Nephron (organoid): Measurements from ENCODE around the gene C16orf74.

Experiments
- H3K27ac Mint-ChIP-seq, 3 experiments: 2 replicates each; pipeline ENCODE4 v1.8.0; 2020; ENCODE audit warnings: mixed read lengths in 3 of 3, mild to moderate bottlenecking in 2 of 3, moderate library complexity in 1 of 3
- H3K27me3 Mint-ChIP-seq: 2 replicates; pipeline ENCODE4 v1.8.0; 2021; ENCODE audit warnings: low read depth, mild to moderate bottlenecking, moderate library complexity, mixed read lengths
- H3K36me3 Mint-ChIP-seq: 2 replicates; pipeline ENCODE4 v1.8.0; 2020; ENCODE audit warnings: low read depth, mixed read lengths
- H3K4me1 Mint-ChIP-seq: 2 replicates; pipeline ENCODE4 v1.8.0; 2020; ENCODE audit warnings: mixed read lengths
- H3K4me3 Mint-ChIP-seq, 3 experiments: 2 replicates each; pipeline ENCODE4 v1.8.0; 2020; ENCODE audit warnings: mild to moderate bottlenecking in 3 of 3, mixed read lengths in 3 of 3, moderate library complexity in 2 of 3
- H3K9me3 Mint-ChIP-seq: 2 replicates; pipeline ENCODE4 v1.8.0; 2020; ENCODE audit warnings: mixed read lengths
- CTCF ChIP-seq, 3 experiments: fragments of 200-600 bp; sonication (generic); IDR thresholded peaks; one replicate each; pipeline ENCODE4 v1.5.0; 2021; ENCODE audit warnings: antibody characterized with exemption in 3 of 3; ENCODE audit not compliant: unreplicated experiment in 3 of 3

The C16orf74 gene

GRCh38 chr16:85667841-85668413, 83.0 kb downstream of the C16orf74 start:
- no peak overlapping the region for H3K27ac Mint-ChIP-seq
- H3K27me3 Mint-ChIP-seq = no peaks in the 10 kb centered on the region
- TF ChIP-seq CTCF (IDR thresholded peaks at IDR 0.05; ENCODE audit: unreplicated experiment in 3 of 3) = no peak
- no peaks in the 10 kb centered on the region for H3K9me3 Mint-ChIP-seq
- H3K36me3 Mint-ChIP-seq = peaks cover 85% of the 10 kb centered on the region
- peaks cover 5% of the 10 kb centered on the region for H3K4me1 Mint-ChIP-seq
- H3K4me3 Mint-ChIP-seq = no peak overlapping the region

GRCh38 chr16:85667261-85667660, 83.6 kb downstream of the C16orf74 start:
- H3K4me1 Mint-ChIP-seq = peaks cover 8% of the 10 kb centered on the region
- no peak overlapping the region for H3K4me3 Mint-ChIP-seq
- no peaks in the 10 kb centered on the region for H3K9me3 Mint-ChIP-seq
- H3K27me3 Mint-ChIP-seq = no peaks in the 10 kb centered on the region
- peaks cover 85% of the 10 kb centered on the region for H3K36me3 Mint-ChIP-seq
- no peak for TF ChIP-seq CTCF (IDR thresholded peaks at IDR 0.05; ENCODE audit: unreplicated experiment in 3 of 3)
- H3K27ac Mint-ChIP-seq = no peak overlapping the region

DNA sequence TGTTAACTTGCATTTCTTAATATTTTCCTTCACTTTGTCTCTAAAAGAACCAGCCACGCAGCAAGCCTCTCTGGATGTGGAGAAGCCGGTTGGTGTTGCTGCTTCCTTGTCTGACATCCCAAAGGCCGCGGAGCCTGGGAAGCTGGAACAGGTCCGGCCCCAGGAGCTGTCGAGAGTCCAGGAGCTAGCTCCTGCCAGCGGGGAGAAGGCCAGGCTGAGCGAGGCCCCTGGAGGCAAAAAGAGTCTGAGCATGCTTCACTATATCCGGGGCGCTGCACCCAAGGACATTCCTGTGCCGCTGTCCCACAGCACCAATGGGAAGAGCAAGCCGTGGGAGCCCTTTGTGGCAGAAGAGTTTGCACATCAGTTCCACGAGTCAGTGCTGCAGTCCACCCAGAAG, 85.0 kb downstream of the C16orf74 start:
- Mint-ChIP-seq H3K27me3 (no peaks in the 10 kb centered on the region), H3K27ac (no peak overlapping the region), H3K4me3 (no peak overlapping the region), H3K9me3 (no peaks in the 10 kb centered on the region), H3K4me1 (peaks cover 9% of the 10 kb centered on the region), H3K36me3 (peaks cover 81% of the 10 kb centered on the region)
- no peak for TF ChIP-seq CTCF (IDR thresholded peaks at IDR 0.05; ENCODE audit: unreplicated experiment in 3 of 3)

DNA sequence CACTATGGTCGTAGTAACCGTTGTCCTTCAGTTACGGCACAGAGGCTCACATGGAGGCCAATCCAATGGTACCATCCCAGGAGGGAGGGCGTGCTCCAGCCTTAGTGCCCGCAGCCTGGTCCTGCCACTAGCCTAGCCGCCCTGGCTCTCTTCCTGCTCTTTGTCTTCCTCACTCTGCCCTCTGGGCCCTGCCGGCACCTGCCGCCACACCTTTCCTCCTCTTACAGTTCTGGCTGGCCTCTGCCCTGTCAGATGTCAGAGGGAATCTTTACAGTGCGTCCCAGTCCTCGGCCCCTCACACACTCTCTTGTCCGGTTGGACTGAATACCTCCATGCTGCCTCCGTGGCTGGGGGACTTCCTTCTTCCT, 85.5 kb downstream of the C16orf74 start:
- TF ChIP-seq CTCF (IDR thresholded peaks at IDR 0.05; ENCODE audit: unreplicated experiment in 3 of 3) = no peak
- Mint-ChIP-seq H3K4me1 (peaks cover 9% of the 10 kb centered on the region), H3K9me3 (no peaks in the 10 kb centered on the region), H3K36me3 (peaks cover 75% of the 10 kb centered on the region), H3K4me3 (no peak overlapping the region), H3K27ac (no peak overlapping the region), H3K27me3 (no peaks in the 10 kb centered on the region)

DNA sequence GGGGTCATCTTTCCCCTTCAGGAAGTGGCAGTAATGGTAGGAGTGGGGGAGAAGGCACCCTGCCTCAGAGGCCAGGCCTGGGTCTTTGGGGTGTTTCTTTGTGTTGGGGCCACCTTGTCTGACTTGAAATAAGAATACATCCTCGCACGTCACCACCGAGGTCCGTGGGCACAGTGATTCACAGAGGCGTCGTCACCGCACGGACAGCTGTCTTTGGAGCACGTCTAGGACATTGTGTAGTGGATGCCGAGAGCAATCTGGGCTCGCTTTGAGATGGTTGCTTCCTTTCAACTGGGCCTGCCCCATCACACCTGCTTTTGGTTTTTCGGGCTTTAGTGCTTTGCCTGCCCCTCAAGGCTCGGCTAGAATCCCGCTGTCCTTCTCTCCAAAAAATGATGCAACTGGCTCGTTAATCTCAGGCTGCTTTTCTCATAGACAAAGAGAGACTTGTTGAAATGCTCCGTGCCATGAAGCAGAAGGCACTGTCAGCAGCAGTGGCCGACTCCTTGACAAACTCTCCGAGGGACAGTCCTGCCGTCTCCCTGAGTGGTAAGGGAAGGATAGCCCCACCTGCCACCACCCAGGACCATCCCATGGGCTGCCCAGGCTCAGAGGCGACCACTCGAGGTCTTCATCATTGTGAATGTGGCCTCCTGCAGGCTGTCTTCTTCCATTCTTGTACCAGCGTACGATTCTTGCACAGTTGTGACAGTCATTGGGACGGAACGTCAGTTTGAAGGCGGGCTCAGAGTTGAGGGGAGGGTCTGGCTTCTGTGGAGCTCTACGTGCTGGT, 86.1 kb downstream of the C16orf74 start:
- no peak overlapping the region for H3K27ac Mint-ChIP-seq
- no peaks in the 10 kb centered on the region for H3K27me3 Mint-ChIP-seq
- H3K4me3 Mint-ChIP-seq = no peak overlapping the region
- no peak for TF ChIP-seq CTCF (IDR thresholded peaks at IDR 0.05; ENCODE audit: unreplicated experiment in 3 of 3)
- peaks cover 72% of the 10 kb centered on the region for H3K36me3 Mint-ChIP-seq
- peaks cover 12% of the 10 kb centered on the region for H3K4me1 Mint-ChIP-seq
- H3K9me3 Mint-ChIP-seq = no peaks in the 10 kb centered on the region

DNA sequence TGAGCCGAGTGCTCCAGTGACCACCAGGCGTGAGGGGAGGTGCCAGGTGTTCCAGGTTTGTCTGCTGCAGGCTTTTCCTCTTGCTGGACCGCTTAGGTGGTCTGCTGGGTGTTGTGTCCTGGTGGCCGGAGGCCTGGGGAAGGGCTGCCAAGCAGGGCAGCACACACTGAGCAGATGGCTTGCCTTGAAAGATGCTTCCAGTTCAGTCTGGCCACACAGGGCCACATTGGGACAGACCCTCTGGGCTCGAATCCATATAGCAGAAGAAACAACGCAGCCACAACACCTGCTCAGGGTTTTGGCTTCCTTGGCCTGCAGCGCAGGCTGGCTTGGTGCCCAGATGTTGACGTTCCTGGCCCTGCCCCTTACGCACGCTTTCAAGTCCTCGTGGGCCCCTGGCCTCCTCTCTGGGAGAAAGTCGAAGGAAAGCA, 87.0 kb downstream of the C16orf74 start:
- H3K27me3 Mint-ChIP-seq = no peaks in the 10 kb centered on the region
- H3K9me3 Mint-ChIP-seq = no peaks in the 10 kb centered on the region
- no peak overlapping the region for H3K4me3 Mint-ChIP-seq
- TF ChIP-seq CTCF (IDR thresholded peaks at IDR 0.05; ENCODE audit: unreplicated experiment in 3 of 3) = no peak
- no peak overlapping the region for H3K27ac Mint-ChIP-seq
- H3K36me3 Mint-ChIP-seq = peaks cover 73% of the 10 kb centered on the region
- peaks cover 19% of the 10 kb centered on the region for H3K4me1 Mint-ChIP-seq
